GM19455 (cell line): ENCODE results near the gene SCYGR2.
"Not testable (repeated sequence)": the region's sequence is repeated elsewhere in the genome, so short reads cannot be mapped to it uniquely, and the experiment has no call there.

ENCODE experiments used
- ATAC-seq: cut with Tn5 transposase; IDR thresholded peaks from one replicate; pipeline ENCODE4 v1.9.1; 2021; ENCODE audit not compliant: unreplicated experiment

The SCYGR2 gene, protein sequence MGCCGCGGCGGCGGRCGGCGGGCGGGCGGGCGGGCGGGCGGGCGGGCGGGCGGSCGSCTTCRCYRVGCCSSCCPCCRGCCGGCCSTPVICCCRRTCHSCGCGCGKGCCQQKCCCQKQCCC

GRCh38 chr2:227598835-227599503 is at the start of gene SCYGR2:
Gene SCYGR2 (plus strand): TSS chr2:227598893. CDS start chr2:227598893, 0 bp downstream.
- not testable (repeated sequence) for ATAC-seq

DNA sequence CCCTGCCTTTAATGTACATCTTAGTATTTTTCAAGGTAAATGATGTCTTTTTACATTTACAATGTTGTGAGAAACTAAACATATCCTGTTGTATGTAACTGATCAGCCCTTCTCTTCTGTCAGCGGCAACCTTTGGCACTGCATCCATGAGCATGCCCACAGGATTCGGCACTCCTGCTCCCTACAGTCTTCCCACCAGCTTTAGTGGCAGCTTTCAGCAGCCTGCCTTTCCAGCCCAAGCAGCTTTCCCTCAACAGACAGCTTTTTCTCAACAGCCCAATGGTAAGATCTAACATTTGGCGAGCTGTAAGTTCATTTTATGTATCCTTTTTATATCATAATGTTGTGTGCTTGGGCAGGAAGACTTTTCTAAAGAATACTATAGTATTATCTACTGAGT is 46.9 kb upstream of the SCYGR2 start:
- ATAC-seq = no peak

GRCh38 chr2:227562581-227562980 is 36.1 kb upstream of the SCYGR2 start:
- ATAC-seq = no peak

GRCh38 chr2:227565080-227565479 is 33.6 kb upstream of the SCYGR2 start:
- ATAC-seq = no peak

- ATAC-seq = no peak
These were observed 32.7 kb upstream of the SCYGR2 start for GRCh38 chr2:227566012-227566411.

DNA sequence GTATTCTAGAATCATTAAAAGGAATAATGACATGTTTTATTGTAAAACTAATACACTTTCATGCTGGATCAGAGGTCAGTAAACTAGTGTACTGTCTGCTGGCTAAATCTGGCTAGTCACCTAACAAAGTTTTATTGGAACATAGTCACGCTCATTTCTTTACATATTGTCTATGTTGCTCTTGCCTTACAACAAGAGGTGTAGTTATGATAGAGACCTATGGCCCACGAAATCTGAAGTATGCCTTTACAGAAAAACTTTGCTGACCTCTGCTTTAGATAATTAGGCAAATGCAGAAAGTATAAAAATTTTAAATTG is 29.9 kb upstream of the SCYGR2 start:
- no peak for ATAC-seq

DNA sequence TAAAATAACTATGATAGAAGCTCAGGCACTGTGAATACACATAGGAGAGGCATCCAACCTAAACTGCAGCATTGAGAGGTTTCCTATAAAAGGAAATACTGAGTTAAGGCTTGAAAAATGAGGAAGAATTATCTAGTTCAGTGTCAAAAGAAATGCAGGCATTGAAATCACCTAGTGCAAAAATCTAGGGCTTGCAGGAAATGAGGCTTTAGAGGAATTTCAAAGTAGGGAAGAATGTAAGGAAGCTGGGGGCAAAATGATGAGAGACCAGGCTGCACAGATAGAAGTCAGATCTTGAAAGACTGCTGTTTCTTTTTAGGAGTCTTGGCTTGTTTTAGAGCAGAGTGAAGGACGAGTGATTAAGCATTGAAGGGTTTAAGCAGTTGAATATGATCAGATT is 28.1 kb upstream of the SCYGR2 start:
- ATAC-seq = no peak

DNA sequence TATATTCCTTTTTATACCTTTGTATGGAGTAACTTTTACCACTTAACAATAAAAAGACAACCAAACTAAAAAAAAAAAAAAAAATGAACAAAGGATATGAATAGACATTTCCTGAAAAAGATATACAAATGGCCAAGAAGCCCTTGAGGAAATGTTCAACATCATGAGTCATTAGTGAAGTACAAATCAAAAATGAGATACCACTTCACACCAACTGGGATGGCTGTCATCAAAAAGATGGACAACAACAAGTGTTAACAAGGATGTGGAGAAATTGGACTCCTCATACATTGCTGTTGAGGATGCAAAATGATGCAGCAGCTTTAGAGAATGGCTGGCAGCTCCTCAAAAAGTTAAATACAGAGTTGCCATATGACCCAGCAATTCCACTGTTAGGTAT is 22.6 kb upstream of the SCYGR2 start:
- no peak for ATAC-seq

GRCh38 chr2:227576812-227577211 is 21.9 kb upstream of the SCYGR2 start:
- ATAC-seq = no peak

DNA sequence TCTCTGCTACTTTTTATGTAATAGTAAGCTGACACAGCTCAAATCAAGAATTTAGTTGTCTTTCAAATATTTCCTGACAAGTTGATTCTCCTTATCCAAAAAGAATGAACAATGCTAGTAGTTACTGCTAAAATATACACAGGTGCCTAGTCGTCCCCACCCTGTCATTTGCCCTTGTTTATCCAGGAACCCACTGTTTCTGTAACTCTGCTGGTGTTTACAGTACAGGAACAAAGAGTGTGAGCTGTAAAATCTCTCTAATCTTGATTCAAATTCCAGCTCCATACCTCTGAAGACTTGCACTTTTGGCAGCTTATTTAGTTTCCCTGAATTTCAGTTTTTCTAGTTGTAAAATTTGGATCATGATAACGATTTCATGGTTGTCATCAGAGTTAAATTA is 21.1 kb upstream of the SCYGR2 start:
- ATAC-seq = no peak

DNA sequence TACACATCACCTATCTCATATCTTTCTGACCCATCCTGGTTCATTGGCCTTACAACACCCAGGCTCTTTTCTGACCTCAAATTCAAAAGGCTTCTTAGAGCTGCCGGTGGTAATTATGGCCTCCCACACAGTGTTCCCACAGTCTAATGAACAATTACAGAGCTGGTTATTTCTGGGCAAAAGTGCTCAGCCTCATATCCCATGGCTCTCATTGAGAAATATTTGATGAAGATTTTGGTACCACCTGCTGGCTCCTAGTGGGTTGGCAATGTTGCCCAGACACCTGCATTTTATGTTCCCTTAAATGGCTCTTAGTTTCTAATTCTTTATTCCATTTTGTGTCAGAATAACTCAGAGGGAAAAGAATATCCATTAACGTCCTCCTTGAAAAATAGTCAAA is 20.1 kb upstream of the SCYGR2 start:
- no peak for ATAC-seq

DNA sequence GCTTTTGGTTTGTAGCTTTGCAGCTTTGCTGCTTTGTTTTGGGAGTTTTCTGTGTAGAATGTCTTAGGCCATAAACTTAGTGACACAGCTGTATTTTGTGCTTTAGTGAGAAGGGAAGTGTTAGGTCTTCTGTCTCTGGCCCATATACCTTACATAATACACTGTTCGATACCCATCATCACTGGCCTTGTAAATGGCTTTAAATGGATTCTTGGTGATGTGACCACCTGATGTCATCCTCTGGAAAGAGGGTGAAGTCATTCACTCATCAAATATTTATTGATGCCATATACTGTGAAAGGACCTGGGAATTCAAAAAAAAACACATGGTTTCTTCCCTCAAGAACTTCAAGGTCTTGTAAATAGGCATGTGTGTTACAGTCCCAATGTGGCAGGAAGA is 18.9 kb upstream of the SCYGR2 start:
- no peak for ATAC-seq

GRCh38 chr2:227582369-227582768 is 16.3 kb upstream of the SCYGR2 start:
- ATAC-seq = no peak

DNA sequence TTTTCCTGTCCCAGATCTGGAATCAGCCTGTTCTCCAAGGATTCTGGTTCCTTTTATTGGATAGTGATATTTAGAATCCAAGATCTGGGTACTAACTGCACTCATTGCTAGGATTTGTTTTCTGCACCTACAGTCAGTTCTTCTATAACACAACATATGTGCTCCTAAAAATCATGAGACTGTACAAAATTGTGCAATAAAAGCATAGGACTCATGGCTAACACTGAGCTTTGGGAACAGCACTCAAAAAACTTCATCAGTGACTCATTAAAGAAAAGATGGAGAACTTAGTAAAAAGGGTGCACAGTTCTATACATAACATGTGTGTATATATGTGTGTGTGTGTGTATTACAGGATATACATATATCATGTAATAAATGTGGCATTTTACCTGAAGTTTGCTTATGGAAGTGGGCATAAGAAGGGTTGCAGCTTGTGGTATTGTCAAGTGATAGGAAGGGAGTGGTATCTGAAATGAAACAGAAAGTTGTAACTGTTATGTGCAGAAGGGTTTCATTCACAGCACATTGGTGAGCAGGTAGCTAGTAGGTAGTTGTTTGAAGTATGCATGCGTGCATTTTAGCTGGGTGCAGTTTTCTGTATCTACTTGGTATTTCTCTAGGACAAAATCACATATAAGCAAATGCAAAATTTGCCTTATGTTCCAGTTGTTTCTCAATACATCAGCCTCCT is 5.9 kb upstream of the SCYGR2 start:
- ATAC-seq = peak; percentile 84

DNA sequence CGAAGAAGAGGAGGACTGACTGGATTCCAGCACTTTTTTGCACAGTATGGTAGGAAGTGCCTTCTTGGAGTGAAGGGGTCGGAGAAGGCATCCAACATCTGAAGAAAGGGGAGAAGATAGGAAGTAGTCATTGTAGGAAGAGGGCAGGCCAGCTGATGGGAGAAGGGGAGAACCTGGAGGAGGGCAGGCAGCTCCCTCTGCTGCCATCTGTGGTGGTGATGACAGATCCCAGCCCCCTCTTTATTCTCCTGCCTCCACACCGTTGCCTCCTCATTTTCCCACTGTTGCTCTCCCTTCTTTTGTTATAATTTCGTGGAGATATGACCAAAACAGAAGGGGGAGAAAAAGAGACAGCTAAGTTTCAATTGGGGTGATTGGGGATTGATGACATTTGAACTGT is 2.9 kb upstream of the SCYGR2 start:
- ATAC-seq = no peak

- no peak for ATAC-seq
These were observed 1.7 kb upstream of the SCYGR2 start for GRCh38 chr2:227597036-227597435.

DNA sequence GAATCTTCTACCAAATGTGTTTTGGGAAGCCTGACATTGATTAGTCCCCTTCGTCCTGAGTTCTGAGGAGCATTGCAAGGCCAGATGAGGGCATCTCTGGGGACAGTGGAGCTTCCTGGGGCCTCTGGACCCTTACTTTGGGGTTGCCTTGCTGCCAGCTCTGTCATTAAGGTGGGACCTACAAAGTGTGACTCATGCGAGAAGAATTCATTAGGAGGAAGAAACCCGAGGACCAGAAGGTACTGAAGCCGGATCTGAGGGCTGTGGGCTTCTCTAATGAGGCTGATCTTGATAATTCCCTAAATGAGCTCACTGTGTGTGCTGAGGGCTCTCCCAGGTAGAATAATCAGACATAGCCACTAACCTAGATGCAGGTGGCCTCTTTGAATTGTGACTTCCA is 695 bp upstream of the SCYGR2 start:
- no peak for ATAC-seq

GRCh38 chr2:227602358-227602757 is 3.7 kb downstream of the SCYGR2 start:
- ATAC-seq = no peak

DNA sequence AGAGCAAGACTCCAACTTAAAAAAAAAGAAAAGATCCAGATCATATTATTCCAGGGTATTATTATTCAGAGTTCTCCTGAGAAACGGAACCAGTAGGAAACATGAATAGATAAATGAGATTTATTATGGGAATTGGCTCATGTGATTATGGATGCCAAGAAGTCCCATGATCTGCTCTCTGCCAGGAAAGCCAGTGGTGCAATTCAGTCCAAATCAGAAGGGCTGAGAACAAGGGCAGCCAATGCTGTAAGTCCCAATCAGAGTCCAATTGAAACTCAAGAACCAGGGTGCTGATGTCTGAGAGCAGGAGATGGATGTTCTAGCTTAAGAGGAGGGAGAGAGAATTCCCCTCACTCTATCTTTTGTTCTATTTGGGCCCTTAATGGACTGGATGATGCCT is 7.8 kb downstream of the SCYGR2 start:
- no peak for ATAC-seq

DNA sequence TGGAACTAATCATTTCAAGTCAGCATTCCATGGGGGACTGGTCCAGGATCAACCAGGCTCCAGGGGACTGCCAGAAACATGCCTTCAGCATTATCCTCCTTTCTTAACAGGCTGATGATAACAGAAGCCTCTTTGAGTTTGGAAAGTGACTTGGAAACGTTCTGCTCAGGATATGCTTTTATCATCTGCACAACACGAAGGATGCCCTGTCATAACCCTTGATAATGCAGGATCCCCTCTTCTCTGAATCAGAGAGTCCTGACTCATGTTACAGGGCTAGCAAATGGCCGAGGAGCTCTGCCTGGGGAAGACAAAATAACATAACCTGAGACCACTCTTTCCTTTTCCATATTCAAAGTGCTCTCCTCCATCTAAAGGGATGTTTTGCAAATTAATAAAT is 9.2 kb downstream of the SCYGR2 start:
- no peak for ATAC-seq

DNA sequence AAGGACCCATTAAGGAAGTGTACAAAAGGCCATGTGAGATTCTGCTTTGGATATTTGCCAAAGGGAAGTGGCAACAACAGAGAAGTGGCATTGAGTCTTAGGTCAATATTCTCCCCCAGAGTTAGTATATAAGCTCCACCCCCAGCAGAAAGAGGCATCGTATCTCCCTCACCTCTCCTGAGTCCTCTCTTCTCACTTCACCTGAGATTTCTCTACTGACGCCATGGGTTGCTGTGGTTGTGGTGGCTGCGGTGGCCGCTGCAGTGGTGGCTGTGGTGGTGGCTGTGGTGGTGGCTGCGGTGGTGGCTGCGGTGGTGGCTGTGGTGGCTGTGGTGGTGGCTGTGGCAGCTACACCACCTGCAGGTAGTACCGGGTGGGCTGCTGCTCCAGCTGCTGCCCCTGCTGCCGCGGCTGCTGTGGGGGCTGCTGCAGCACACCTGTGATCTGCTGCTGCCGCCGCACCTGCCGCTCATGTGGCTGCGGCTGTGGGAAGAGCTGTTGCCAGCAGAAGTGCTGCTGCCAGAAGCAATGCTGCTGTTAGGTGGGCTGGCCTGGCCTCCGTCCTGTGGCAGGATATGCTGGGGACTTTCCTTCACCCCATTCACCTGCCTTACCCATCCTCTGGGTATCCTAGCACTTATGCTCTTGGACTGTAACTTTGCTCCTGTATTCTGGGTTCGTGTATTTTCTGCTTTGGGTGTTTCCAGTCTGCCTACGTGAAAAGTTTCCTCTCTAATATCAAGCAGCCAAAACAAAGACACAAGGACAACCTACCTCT is 10.1 kb downstream of the SCYGR2 start:
- no peak for ATAC-seq

DNA sequence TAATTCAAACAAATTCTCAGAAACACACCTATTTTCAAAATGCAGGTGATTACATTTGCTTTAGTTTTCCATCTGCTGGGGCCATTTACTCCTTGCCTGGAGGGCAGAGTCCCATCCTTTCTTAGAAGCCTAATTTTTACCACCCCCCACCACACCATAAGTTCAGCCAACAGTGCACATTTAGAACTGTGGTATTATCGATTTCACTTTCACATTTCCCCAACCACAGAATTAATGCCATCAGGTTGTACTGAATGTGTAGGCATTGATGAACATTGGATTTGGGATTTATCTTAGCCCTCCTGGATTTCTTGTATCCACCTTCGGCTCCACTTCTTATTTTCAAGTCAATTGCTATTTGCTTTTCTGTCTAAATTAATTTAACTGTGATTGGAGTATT is 11.4 kb downstream of the SCYGR2 start:
- no peak for ATAC-seq
